ENCODE results near the gene ITGB8.

- no peak for TF ChIP-seq POLR2AphosphoS5 (IDR thresholded peaks at IDR 0.05; ENCODE audit: low read depth, low read length)
- TF ChIP-seq POLR2A (IDR thresholded peaks at IDR 0.05; ENCODE audit: low read depth, low read length) = no peak
- TF ChIP-seq TAF1 (IDR thresholded peaks at IDR 0.05; ENCODE audit: low read depth, low read length) = no peak
- no peak for TF ChIP-seq POU2F2 (IDR thresholded peaks at IDR 0.05; ENCODE audit: low read depth, low read length)
- TF ChIP-seq PAX5 (IDR thresholded peaks at IDR 0.05; ENCODE audit: insufficient read depth, low read length, severe bottlenecking) = no peak
These were observed 10.1 kb downstream of the ITGB8 start for GRCh38 chr7:20340839-20341238.

Measured in GM12891 (cell line).